GM18861 (cell line): Measurements from ENCODE around the gene HDGF.

Source experiments
- ATAC-seq: cut with Tn5 transposase; IDR thresholded peaks from one replicate; pipeline ENCODE4 v1.9.1; 2021; ENCODE audit not compliant: unreplicated experiment

The HDGF gene

GRCh38 chr1:156700736-156701531 lies 50.5 kb downstream of the HDGF start:
- no peak for ATAC-seq

DNA sequence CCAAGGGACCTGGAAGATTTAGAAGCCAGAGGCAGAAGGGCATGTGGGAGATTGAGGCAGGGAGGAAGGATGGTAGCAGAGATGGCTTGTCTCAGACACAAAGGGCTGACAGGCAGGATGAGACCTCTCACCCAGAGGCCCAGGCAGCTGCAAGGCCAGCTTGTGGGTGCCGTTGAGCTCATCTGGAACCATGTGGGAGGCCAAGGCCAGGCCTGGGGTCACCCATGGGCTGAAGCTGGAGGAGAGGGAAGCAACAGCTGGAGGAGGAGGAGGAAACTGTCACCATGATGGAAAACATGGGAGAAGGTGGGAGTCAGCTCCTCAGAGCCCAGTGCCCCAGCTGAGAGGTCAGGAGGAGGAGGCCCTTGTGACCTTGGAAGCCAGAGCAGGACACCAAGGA lies 52.5 kb downstream of the HDGF start:
- no peak for ATAC-seq

- ATAC-seq = no peak
Measured at GRCh38 chr1:156697481-156697880, 54.0 kb downstream of the HDGF start.

GRCh38 chr1:156696755-156697154 lies 54.7 kb downstream of the HDGF start:
- no peak for ATAC-seq

DNA sequence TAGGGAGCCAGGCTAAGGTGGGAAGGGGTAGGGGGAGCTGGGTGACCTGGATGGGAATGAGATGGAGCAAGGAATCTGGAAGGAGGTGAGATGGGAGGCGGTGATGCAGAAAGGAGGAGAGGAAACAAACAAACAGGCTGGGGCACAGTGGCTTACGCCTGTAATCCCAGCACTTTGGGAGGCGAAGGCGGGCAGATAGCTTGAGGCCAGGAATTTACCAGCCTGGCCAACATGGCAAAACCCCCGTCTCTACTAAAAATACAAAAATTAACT lies 56.8 kb downstream of the HDGF start:
- ATAC-seq = no peak

DNA sequence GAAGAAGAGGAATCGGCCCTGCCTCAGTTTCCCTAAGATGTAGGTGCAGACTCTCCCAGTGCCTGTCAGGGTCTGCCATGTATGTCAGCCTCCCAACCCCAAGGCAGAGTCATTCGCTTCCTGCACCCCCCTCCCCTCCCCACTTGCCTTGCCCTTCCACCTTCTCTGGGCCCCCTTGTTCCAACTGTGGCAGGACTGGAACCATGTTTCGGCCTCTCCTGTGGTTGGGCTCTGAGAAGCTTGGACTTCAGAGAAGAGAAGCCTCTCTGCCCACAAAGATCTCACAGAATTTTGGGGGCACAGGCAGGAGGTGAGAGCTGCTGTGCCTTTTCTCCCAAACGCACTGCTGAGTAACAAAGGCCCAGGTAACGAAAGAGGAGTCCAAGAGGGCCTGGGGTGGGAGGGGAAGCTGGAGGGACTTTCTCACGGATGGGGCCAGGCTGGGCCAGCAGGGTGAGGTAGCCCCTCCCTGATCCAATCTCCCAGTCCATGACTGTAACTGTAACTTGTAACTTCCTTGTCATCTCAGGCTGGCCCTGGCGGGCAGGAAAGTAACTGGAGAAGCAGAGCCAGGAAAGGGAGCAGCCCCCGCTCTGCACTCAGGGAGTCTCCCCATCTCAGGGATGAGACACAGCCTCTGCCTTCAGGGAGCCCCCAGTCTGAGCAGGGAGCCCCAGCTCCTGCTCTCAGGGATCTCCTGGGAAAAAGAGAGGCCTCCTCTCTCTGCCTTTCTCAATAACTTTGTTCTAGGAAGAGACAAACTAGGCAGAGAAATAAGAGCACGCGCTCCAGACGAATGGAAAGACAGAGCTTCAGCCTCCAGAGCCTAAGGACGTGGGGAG lies 57.4 kb downstream of the HDGF start:
- ATAC-seq = no peak

DNA sequence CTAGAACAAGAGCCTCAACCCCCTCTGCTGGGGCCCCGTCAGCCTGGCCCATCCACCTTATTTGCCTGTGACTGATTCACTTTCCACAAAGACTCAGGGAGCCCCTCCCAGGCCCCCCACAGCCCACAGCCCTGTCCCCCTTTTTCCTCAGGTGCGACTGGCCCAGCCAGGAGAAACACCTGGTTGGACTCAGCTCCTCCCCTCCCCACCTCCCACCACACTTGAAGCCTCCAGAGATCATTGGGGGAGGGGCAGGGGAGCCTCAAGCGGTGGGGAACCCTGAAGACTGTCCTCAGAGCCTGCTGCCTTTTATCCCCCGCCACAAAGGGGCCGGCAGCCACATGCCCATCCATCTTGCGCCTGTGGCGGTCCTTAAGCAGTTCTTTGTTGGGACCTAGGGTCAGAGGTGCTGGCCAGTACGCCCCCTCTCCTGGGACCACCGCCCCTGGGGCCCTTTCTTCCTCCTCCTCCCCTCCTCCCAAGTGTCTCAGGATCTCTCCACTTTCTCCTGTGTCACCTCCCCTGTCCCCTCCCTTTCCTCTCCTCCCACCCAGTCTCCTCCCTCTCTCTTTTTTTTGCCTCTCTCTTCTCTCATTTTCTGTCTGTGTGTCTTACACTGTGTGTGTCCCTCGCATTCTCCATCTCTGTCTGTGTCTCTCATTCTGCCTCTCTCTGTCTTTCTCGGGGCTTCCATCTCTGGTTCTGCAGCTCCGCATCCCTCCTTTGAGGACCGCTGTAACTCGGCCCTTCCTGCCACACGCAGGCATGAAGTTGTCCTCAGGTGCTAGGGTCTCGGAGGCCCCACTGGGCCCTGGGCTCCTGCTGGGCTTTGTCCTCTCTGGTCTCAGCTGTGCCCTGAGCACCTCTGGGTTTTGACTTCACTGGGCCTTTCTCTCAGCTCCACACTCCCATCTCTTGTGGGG lies 58.3 kb downstream of the HDGF start:
- ATAC-seq = no peak

- ATAC-seq = no peak
Measured at GRCh38 chr1:156692441-156692924, 59.0 kb downstream of the HDGF start.
